KMS-11 (cell line): ENCODE data around the gene LPAR1.

Source experiments
- H2AFZ ChIP-seq: fragments of 200-600 bp; sonication (generic); 2 replicates; pipeline ENCODE4 v1.6.1; 2016; ENCODE audit warnings: antibody characterized with exemption, mixed run types, low read depth
- H3K27ac ChIP-seq: fragments of 200-600 bp; sonication (generic); 2 replicates; pipeline ENCODE4 v1.6.1; 2016; ENCODE audit warnings: mild to moderate bottlenecking, mixed run types
- H3K27me3 ChIP-seq: fragments of 200-600 bp; sonication (generic); 2 replicates; pipeline ENCODE4 v1.6.1; 2017; ENCODE audit warnings: mild to moderate bottlenecking, low read depth, mixed run types, moderate library complexity; ENCODE audit not compliant: insufficient read depth
- H3K36me3 ChIP-seq: fragments of 200-600 bp; sonication (generic); 2 replicates; pipeline ENCODE4 v1.6.1; 2017; ENCODE audit warnings: mild to moderate bottlenecking, mixed run types; ENCODE audit not compliant: insufficient read depth
- H3K4me1 ChIP-seq: fragments of 200-600 bp; sonication (generic); 2 replicates; pipeline ENCODE4 v1.6.1; 2016; ENCODE audit warnings: mild to moderate bottlenecking, low read depth, mixed run types; ENCODE audit not compliant: poor library complexity, severe bottlenecking
- H3K4me2 ChIP-seq: fragments of 200-600 bp; sonication (generic); 2 replicates; pipeline ENCODE4 v1.7.0; 2016; ENCODE audit warnings: mild to moderate bottlenecking, mixed run types
- H3K4me3 ChIP-seq: fragments of 200-600 bp; sonication (generic); IDR thresholded peaks from 2 replicates; pipeline ENCODE4 v1.6.1; 2017; ENCODE audit warnings: low read depth, low read length, mixed read lengths; ENCODE audit not compliant: insufficient read depth
- H3K79me2 ChIP-seq: fragments of 200-600 bp; sonication (generic); 2 replicates; pipeline ENCODE4 v1.6.1; 2016; ENCODE audit warnings: low read depth, mixed run types; ENCODE audit not compliant: insufficient read depth
- H3K9ac ChIP-seq: fragments of 200-600 bp; sonication (generic); 2 replicates; pipeline ENCODE4 v1.6.1; 2016; ENCODE audit warnings: mild to moderate bottlenecking, mixed run types
- H4K20me1 ChIP-seq: fragments of 200-600 bp; sonication (generic); 2 replicates; pipeline ENCODE4 v1.6.1; 2016; ENCODE audit warnings: mild to moderate bottlenecking, mixed run types; ENCODE audit not compliant: insufficient read depth
- TF ChIP-seq, protein P1 (sequence below): fragments of 200-600 bp; sonication (generic); conservative IDR thresholded peaks from 2 replicates; pipeline ENCODE4 v1.6.1; 2017; ENCODE audit warnings: low read depth, mild to moderate bottlenecking, antibody characterized with exemption, low read length, moderate library complexity, mixed read lengths

LPAR1 gene

DNA sequence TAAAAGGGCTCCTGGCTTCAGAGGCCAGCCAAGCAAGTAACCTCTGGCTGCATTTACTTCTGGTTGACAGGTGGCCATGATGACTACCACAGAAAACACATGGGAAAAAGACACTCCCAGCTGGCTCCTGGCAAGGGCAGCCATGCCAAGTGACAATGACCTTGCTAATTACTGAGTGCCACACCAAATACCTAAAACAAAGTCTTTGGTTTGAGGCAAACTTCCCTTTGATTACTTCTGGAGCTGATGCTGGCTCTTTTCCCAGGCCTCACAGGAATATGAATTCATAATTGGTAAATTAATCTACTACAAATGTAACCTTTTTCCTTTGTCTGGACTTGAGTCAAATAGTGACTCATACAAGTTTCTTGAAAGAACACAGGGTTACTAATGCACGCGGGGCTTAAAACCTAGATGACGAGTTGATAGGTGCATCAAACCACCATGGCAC lies 61.0 kb downstream of the LPAR1 start:
- Histone ChIP-seq H3K4me1 (no peaks in the 10 kb centered on the region), H2AFZ (no peak overlapping the region), H4K20me1 (no peaks in the 10 kb centered on the region), H3K9ac (no peak overlapping the region), H3K4me3 (no peak overlapping the region), H3K27me3 (no peaks in the 10 kb centered on the region), H3K27ac (no peak overlapping the region), H3K79me2 (no peaks in the 10 kb centered on the region), H3K4me2 (no peak overlapping the region), H3K36me3 (no peaks in the 10 kb centered on the region)
- TF ChIP-seq, protein P1, sequence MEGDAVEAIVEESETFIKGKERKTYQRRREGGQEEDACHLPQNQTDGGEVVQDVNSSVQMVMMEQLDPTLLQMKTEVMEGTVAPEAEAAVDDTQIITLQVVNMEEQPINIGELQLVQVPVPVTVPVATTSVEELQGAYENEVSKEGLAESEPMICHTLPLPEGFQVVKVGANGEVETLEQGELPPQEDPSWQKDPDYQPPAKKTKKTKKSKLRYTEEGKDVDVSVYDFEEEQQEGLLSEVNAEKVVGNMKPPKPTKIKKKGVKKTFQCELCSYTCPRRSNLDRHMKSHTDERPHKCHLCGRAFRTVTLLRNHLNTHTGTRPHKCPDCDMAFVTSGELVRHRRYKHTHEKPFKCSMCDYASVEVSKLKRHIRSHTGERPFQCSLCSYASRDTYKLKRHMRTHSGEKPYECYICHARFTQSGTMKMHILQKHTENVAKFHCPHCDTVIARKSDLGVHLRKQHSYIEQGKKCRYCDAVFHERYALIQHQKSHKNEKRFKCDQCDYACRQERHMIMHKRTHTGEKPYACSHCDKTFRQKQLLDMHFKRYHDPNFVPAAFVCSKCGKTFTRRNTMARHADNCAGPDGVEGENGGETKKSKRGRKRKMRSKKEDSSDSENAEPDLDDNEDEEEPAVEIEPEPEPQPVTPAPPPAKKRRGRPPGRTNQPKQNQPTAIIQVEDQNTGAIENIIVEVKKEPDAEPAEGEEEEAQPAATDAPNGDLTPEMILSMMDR: no peak

DNA sequence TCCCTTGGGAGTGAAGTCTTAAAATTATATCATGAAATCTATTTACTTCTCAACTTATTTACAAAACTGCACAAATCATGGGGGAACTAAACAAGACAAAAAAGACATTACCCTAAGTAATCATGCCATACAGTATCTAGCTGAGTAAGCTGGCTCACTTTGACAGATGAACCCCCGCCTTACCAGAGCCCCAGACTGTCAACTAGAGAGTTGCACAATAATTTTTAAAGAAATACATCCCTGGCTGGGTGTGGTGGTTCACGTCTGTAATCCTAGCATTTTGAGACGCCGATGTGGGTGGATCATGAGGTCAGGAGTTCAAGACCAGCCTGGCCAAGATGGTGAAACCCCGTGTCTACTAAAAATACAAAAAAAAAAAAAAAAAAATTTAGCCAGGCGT lies 62.3 kb downstream of the LPAR1 start:
- H3K79me2 ChIP-seq: no peaks in the 10 kb centered on the region

DNA sequence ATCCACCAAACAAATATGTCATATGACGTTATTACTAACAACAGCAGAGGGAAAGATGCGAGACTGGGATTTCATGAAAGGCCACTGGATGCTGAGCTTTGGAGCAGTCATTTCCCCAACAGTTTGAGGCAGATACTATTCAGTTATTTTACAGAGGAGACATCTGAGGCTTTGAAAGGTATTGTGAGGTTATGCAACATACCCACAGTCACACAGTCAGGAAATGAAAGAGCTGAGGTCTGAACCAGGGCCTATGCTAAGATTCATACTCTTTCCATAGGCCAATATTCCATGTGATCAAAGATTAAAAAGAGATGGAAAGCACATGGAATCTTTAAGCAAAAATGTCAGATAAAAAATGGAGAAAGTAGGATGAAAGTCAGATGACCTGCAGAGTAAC lies 63.0 kb downstream of the LPAR1 start:
- Histone ChIP-seq H3K4me1 (no peaks in the 10 kb centered on the region), H3K36me3 (no peaks in the 10 kb centered on the region), H3K27ac (no peak overlapping the region)

More for the DNA sequence above, 62.3 kb downstream of the LPAR1 start:
- no peaks in the 10 kb centered on the region for H3K4me1 ChIP-seq
- no peak overlapping the region for H3K4me3 ChIP-seq
- H3K36me3 ChIP-seq: no peaks in the 10 kb centered on the region
- TF ChIP-seq, protein P1: no peak
- H3K4me2 ChIP-seq: no peak overlapping the region
- no peaks in the 10 kb centered on the region for H4K20me1 ChIP-seq
- no peak overlapping the region for H3K27ac ChIP-seq
- H2AFZ ChIP-seq: no peak overlapping the region
- no peak overlapping the region for H3K9ac ChIP-seq
- no peaks in the 10 kb centered on the region for H3K27me3 ChIP-seq

DNA sequence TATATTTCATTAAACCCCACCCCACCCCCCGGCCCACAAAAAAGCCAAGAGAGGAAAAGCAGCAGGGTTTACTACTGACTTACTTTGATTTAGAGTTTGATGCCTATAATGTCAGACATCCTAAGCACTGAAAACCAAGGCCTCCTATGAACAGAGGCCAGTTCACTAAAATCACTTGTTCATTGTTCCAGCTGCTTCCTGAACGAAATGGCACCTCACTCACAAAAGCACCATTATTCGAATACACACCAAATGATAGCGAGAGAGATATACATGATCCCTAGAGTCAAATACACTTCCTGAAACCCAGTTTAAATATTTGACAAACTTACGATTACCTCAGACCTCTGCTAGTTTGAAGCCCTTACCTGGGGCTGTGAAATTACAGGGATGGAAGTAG lies 66.6 kb downstream of the LPAR1 start:
- TF ChIP-seq, protein P1: no peak
- H3K27me3 ChIP-seq: no peaks in the 10 kb centered on the region
- no peaks in the 10 kb centered on the region for H4K20me1 ChIP-seq

More for the DNA sequence above, 63.0 kb downstream of the LPAR1 start:
- Histone ChIP-seq H3K27me3 (no peaks in the 10 kb centered on the region), H2AFZ (no peak overlapping the region), H3K4me3 (no peak overlapping the region), H4K20me1 (no peaks in the 10 kb centered on the region), H3K79me2 (no peaks in the 10 kb centered on the region), H3K4me2 (no peak overlapping the region), H3K9ac (no peak overlapping the region)
- TF ChIP-seq, protein P1: no peak

More for the DNA sequence above, 66.6 kb downstream of the LPAR1 start:
- H3K9ac ChIP-seq: no peak overlapping the region
- no peak overlapping the region for H3K4me2 ChIP-seq
- H3K27ac ChIP-seq: no peak overlapping the region
- no peaks in the 10 kb centered on the region for H3K36me3 ChIP-seq
- H2AFZ ChIP-seq: no peak overlapping the region
- no peak overlapping the region for H3K4me3 ChIP-seq
- H3K4me1 ChIP-seq: no peaks in the 10 kb centered on the region
- H3K79me2 ChIP-seq: no peaks in the 10 kb centered on the region
